ENCODE measurements around the gene CUL2. TPM values are rescaled to one million over a fixed set of nuclear protein-coding genes. Genes with fewer than 3 reads are reported as not detected.

CUL2 gene
- total and polyA plus RNA-seq, 2 of the 4 experiments (the other 2 are of a cell fraction) = 18.9 to 36.6 TPM

- H3K9ac ChIP-seq (ENCODE audit: low read depth, low read length) = no peak overlapping the region
- no peak overlapping the region for H3K56ac ChIP-seq (ENCODE audit: extremely low read depth, insufficient read depth, low read length)
- H3K18ac ChIP-seq (ENCODE audit: low read depth, low read length) = no peak overlapping the region
- H2AK5ac ChIP-seq (ENCODE audit: low read depth, low read length) = no peak overlapping the region
- H3K36me3 ChIP-seq (ENCODE audit: control insufficient read depth, insufficient read depth, low read length) = no peaks in the 10 kb centered on the region
- peaks cover 10% of the 10 kb centered on the region for H3K9me3 ChIP-seq (ENCODE audit: control insufficient read depth, insufficient read depth, low read length)
- ATAC-seq (ENCODE audit: low read depth) (no peak), DNase-seq (no peak)
- no peak overlapping the region for H3K4me3 ChIP-seq (ENCODE audit: insufficient read depth, low read depth, low read length)
- no peak overlapping the region for H3K27ac ChIP-seq (ENCODE audit: insufficient read depth, low read length)
- no peaks in the 10 kb centered on the region for H3K9me1 ChIP-seq (ENCODE audit: insufficient read depth, low read length)
- WGBS, 2 experiments (ENCODE audit: extremely low coverage in 2 of 2, insufficient read length in 1 of 2) = no CpG with 5 or more reads among the region's 2 CpGs
- no peak overlapping the region for H3K14ac ChIP-seq (replicated peaks; ENCODE audit: low read depth, low read length)
- H2AFZ ChIP-seq (replicated peaks; ENCODE audit: low read length, poor library complexity) = no peak overlapping the region
- H3K4me1 ChIP-seq (ENCODE audit: control insufficient read depth, insufficient read depth, low read length) = no peaks in the 10 kb centered on the region
- in situ Hi-C loops (cut with MboI; ENCODE audit: low sequenced_read_pairs) (no loop called here), intact Hi-C loops (cut with micrococcal nuclease) (loop anchor here (10.0 kb wide), 1 partner anchor 317 kb away; no protein-coding TSS in a partner anchor), dilution Hi-C loops (cut with HindIII; ENCODE audit: low sequenced_read_pairs, unreplicated experiment) (no loop called here)
- H3K79me1 ChIP-seq (ENCODE audit: low read depth in 1 of 2, low read length in 2 of 2) = no peaks in the 10 kb centered on the region
- no peak overlapping the region for H2BK120ac ChIP-seq (ENCODE audit: low read depth, low read length)
- no peak overlapping the region for H3K4ac ChIP-seq (ENCODE audit: low read depth, low read length)
- H2AK9ac ChIP-seq (replicated peaks; ENCODE audit: low read depth, low read length, poor library complexity) = no peak overlapping the region
- H4K20me1 ChIP-seq (ENCODE audit: insufficient read depth, low read length) = no peaks in the 10 kb centered on the region
- H4K5ac ChIP-seq (ENCODE audit: low read depth, low read length) = no peak overlapping the region
- H4K8ac ChIP-seq (ENCODE audit: low read depth in 2 of 2, low read length in 2 of 2) = no peak overlapping the region
- CTCF ChIA-PET = no interaction called here
- no peak overlapping the region for H2BK5ac ChIP-seq (ENCODE audit: low read depth, low read length, poor library complexity, severe bottlenecking)
- peaks cover 10% of the 10 kb centered on the region; the same call in 1 of the 2 replicates for H3K27me3 ChIP-seq (ENCODE audit: control insufficient read depth, insufficient read depth, low read length)
- POLR2A ChIA-PET (ENCODE audit: unreplicated experiment) = interaction anchor here (0.6 kb wide), 1 partner anchor 89 kb away, joined by 3 read pairs; no protein-coding TSS in a partner anchor
- no peak overlapping the region for H3K23ac ChIP-seq (ENCODE audit: low read depth, low read length)
- BruUV-seq (replicated peaks) = no TSS peak
- H4K91ac ChIP-seq (ENCODE audit: insufficient read depth, low read depth, low read length) = no peak overlapping the region
- H2BK15ac ChIP-seq (ENCODE audit: low read depth, low read length) = no peak overlapping the region
- no peak overlapping the region for H2BK20ac ChIP-seq (ENCODE audit: low read depth, low read length)
- no peak overlapping the region for H3K4me2 ChIP-seq (ENCODE audit: low read depth, low read length)
- no peak for TF ChIP-seq FOS (IDR thresholded peaks at IDR 0.05; ENCODE audit: low read depth, low read length)
- TF ChIP-seq NFE2L2 (IDR thresholded peaks at IDR 0.05; ENCODE audit: low read depth, low read length) = peak; percentile 84
- TF ChIP-seq CEBPB (IDR thresholded peaks at IDR 0.05; ENCODE audit: low read depth, low read length) = no peak
- peak; percentile 23; the same call in 1 of the 2 replicates for TF ChIP-seq MAFK (IDR thresholded peaks at IDR 0.05; ENCODE audit: low read depth, low read length)
- no peak for TF ChIP-seq POLR2A (IDR thresholded peaks at IDR 0.05; ENCODE audit: low read depth, low read length)
Measured at GRCh38 chr10:34981844-34982243, 108.3 kb downstream of the CUL2 start.

Data from IMR-90 (cell line).